Karpas-422 (cell line): Measurements from ENCODE around the gene C6orf120. TPM values are rescaled to one million over a fixed set of nuclear protein-coding genes. Genes with fewer than 3 reads are reported as not detected.

ENCODE experiments used
- total RNA-seq: library from RNA; depleted of rRNA; stranded (reverse); fragments of >200 nt; shearing (Covaris generic); gene quantifications from 2 replicates; pipeline ENCODE4 v1.2.3, GENCODE V29; 2014; ENCODE audit warnings: low replicate concordance; rRNA removed

C6orf120 gene
- total RNA-seq, 1 experiment from 2014 or later, result 51.4 TPM

Other genes starting within 250 kb of the C6orf120 start
- 63.0 and 76.8 TPM in 2 replicates for gene WDR27, start 97 bp upstream of the C6orf120 start, total RNA-seq
- gene PHF10, start 22.4 kb downstream of the C6orf120 start, total RNA-seq, result 37.9 and 53.2 TPM in 2 replicates
- 5.8 and 6.1 TPM in 2 replicates for gene DYNLT2, start 49.4 kb downstream of the C6orf120 start, total RNA-seq
- gene ERMARD, start 49.5 kb downstream of the C6orf120 start, total RNA-seq, result 12.6 and 38.5 TPM in 2 replicates